HEK293 (cell line): Measurements from ENCODE around the gene TRIM27.

Source experiments
- AEBP2 ChIP-seq: fragments of 450-650 bp; formaldehyde crosslinking; IDR thresholded peaks from 2 replicates; pipeline ENCODE4 v1.5.1; 2016; ENCODE audit warnings: missing biosample characterization, missing genetic modification characterization, borderline replicate concordance
- BCL6B ChIP-seq: fragments of 450-650 bp; formaldehyde crosslinking; IDR thresholded peaks from 2 replicates; pipeline ENCODE4 v1.5.1; 2017; ENCODE audit warnings: missing biosample characterization, missing genetic modification characterization
- EGR2 ChIP-seq: fragments of 450-650 bp; formaldehyde crosslinking; IDR thresholded peaks from 2 replicates; pipeline ENCODE4 v1.5.1; 2016; ENCODE audit warnings: low read depth, missing biosample characterization, missing genetic modification characterization
- HOXD13 ChIP-seq: sonication (generic); formaldehyde crosslinking; IDR thresholded peaks from 2 replicates; pipeline ENCODE4 v1.8.0; 2022; ENCODE audit warnings: missing genetic modification reagents, borderline replicate concordance
- KLF1 ChIP-seq: fragments of 450-650 bp; formaldehyde crosslinking; IDR thresholded peaks from 2 replicates; pipeline ENCODE4 v1.5.1; 2016; ENCODE audit warnings: missing biosample characterization, missing genetic modification characterization
- KLF10 ChIP-seq: fragments of 450-650 bp; IDR thresholded peaks from 2 replicates; pipeline ENCODE4 v1.5.1; 2018; ENCODE audit warnings: missing biosample characterization, mild to moderate bottlenecking, missing genetic modification characterization
- PATZ1 ChIP-seq: fragments of 450-650 bp; formaldehyde crosslinking; IDR thresholded peaks from 2 replicates; pipeline ENCODE4 v1.5.1; 2016; ENCODE audit warnings: missing biosample characterization, missing genetic modification characterization
- PRDM1 ChIP-seq: fragments of 450-650 bp; formaldehyde crosslinking; IDR thresholded peaks from 2 replicates; pipeline ENCODE4; 2016; ENCODE audit warnings: missing biosample characterization, missing genetic modification characterization
- PRDM2 ChIP-seq: fragments of 450-650 bp; formaldehyde crosslinking; IDR thresholded peaks from 2 replicates; pipeline ENCODE4 v1.5.1; 2016; ENCODE audit warnings: missing biosample characterization, missing genetic modification characterization, borderline replicate concordance
- SP7 ChIP-seq: fragments of 450-650 bp; formaldehyde crosslinking; IDR thresholded peaks from 2 replicates; pipeline ENCODE4 v1.5.1; 2016; ENCODE audit warnings: missing biosample characterization, missing genetic modification characterization
- ZBTB1 ChIP-seq: fragments of 450-650 bp; formaldehyde crosslinking; IDR thresholded peaks from 2 replicates; pipeline ENCODE4 v1.5.1; 2016; ENCODE audit warnings: missing biosample characterization, missing genetic modification characterization
- ZBTB20 ChIP-seq: fragments of 450-650 bp; formaldehyde crosslinking; IDR thresholded peaks from 2 replicates; pipeline ENCODE4 v1.5.1; 2016; ENCODE audit warnings: missing biosample characterization, missing genetic modification characterization
- ZFP37 ChIP-seq: fragments of 450-650 bp; formaldehyde crosslinking; IDR thresholded peaks from 2 replicates; pipeline ENCODE4 v1.5.1; 2016; ENCODE audit warnings: missing biosample characterization, missing genetic modification characterization
- ZNF148 ChIP-seq: fragments of 450-650 bp; formaldehyde crosslinking; IDR thresholded peaks from 2 replicates; pipeline ENCODE4 v1.5.0; 2017; ENCODE audit warnings: missing biosample characterization, missing genetic modification characterization, borderline replicate concordance
- ZNF19 ChIP-seq: fragments of 450-650 bp; formaldehyde crosslinking; IDR thresholded peaks from 2 replicates; pipeline ENCODE4; 2016; ENCODE audit warnings: missing biosample characterization, missing genetic modification characterization, low read depth
- ZNF221 ChIP-seq: fragments of 450-650 bp; formaldehyde crosslinking; IDR thresholded peaks from 2 replicates; pipeline ENCODE4 v1.5.1; 2017; ENCODE audit warnings: missing biosample characterization, missing genetic modification characterization, borderline replicate concordance
- ZNF324 ChIP-seq: fragments of 450-650 bp; formaldehyde crosslinking; IDR thresholded peaks from 2 replicates; pipeline ENCODE4 v1.5.1; 2016; ENCODE audit warnings: missing biosample characterization, missing genetic modification characterization
- ZNF433 ChIP-seq: fragments of 450-650 bp; formaldehyde crosslinking; IDR thresholded peaks from 2 replicates; pipeline ENCODE4 v1.5.1; 2016; ENCODE audit warnings: missing biosample characterization, missing genetic modification characterization, low read depth
- ZNF521 ChIP-seq: fragments of 450-650 bp; formaldehyde crosslinking; IDR thresholded peaks from 2 replicates; pipeline ENCODE4 v1.5.1; 2017; ENCODE audit warnings: missing biosample characterization, mild to moderate bottlenecking, missing genetic modification characterization
- ZNF544 ChIP-seq: fragments of 450-650 bp; formaldehyde crosslinking; IDR thresholded peaks from 2 replicates; pipeline ENCODE4 v1.5.0; 2017; ENCODE audit warnings: missing biosample characterization, missing genetic modification characterization
- ZNF585B ChIP-seq: fragments of 450-650 bp; formaldehyde crosslinking; IDR thresholded peaks from 2 replicates; pipeline ENCODE4 v1.5.1; 2016; ENCODE audit warnings: missing biosample characterization, missing genetic modification characterization
- ZNF600 ChIP-seq: fragments of 450-650 bp; formaldehyde crosslinking; IDR thresholded peaks from 2 replicates; pipeline ENCODE4 v1.5.1; 2016; ENCODE audit warnings: missing biosample characterization, missing genetic modification characterization
- ZNF692 ChIP-seq: fragments of 450-650 bp; formaldehyde crosslinking; IDR thresholded peaks from 2 replicates; pipeline ENCODE4 v1.5.1; 2016; ENCODE audit warnings: missing biosample characterization, missing genetic modification characterization
- ZNF768 ChIP-seq: fragments of 450-650 bp; formaldehyde crosslinking; IDR thresholded peaks from 2 replicates; pipeline ENCODE4 v1.5.1; 2018; ENCODE audit warnings: missing biosample characterization, mild to moderate bottlenecking, missing genetic modification characterization
- ZNF776 ChIP-seq: fragments of 450-650 bp; formaldehyde crosslinking; IDR thresholded peaks from 2 replicates; pipeline ENCODE4 v1.5.0; 2017; ENCODE audit warnings: missing biosample characterization, missing genetic modification characterization, borderline replicate concordance

Gene TRIM27

GRCh38 chr6:28863604-28864325 lies 60.0 kb downstream of the TRIM27 start (continued):
- TF ChIP-seq PRDM2 (tag by site-specific recombination) (no peak), ZNF433 (tag by site-specific recombination) (no peak), ZNF221 (no peak), HOXD13 (no peak), EGR2 (no peak), ZNF585B (tag by site-specific recombination) (no peak), AEBP2 (tag by site-specific recombination) (no peak), ZFP37 (tag by site-specific recombination) (peak; percentile 22; the same call in 1 of the 2 replicates), PATZ1 (tag by site-specific recombination) (peak; percentile 68; the same call in 1 of the 2 replicates), ZNF19 (tag by site-specific recombination) (no peak), SP7 (tag by site-specific recombination) (peak; percentile 81), ZNF692 (tag by site-specific recombination) (peak; percentile 61; the same call in 1 of the 2 replicates), KLF1 (no peak), ZNF768 (tag by site-specific recombination) (no peak), ZBTB20 (tag by site-specific recombination) (peak; percentile 64), BCL6B (tag by site-specific recombination) (no peak), ZNF324 (tag by site-specific recombination) (peak; percentile 81), ZBTB1 (tag by site-specific recombination) (no peak), ZNF521 (no peak), ZNF600 (peak; percentile 59), ZNF544 (no peak), ZNF776 (no peak), ZNF148 (tag by site-specific recombination) (no peak), PRDM1 (peak; percentile 71), KLF10 (tag by site-specific recombination) (peak; percentile 65; the same call in 1 of the 2 replicates)
